GM18511 (cell line): Measurements from ENCODE around the gene HMGCR.

Experiments
- ATAC-seq: cut with Tn5 transposase; IDR thresholded peaks from one replicate; pipeline ENCODE4 v1.9.1; 2021; ENCODE audit warnings: mild to moderate bottlenecking, moderate library complexity; ENCODE audit not compliant: unreplicated experiment

HMGCR gene

GRCh38 chr5:75380099-75380498 is 43.1 kb downstream of the HMGCR start:
- ATAC-seq, result no peak

GRCh38 chr5:75381456-75381855 is 44.4 kb downstream of the HMGCR start:
- no peak for ATAC-seq

- no peak for ATAC-seq
Observed at GRCh38 chr5:75384218-75384617, 47.2 kb downstream of the HMGCR start.

- ATAC-seq, result no peak
Observed at GRCh38 chr5:75387806-75388205, 50.8 kb downstream of the HMGCR start.

DNA sequence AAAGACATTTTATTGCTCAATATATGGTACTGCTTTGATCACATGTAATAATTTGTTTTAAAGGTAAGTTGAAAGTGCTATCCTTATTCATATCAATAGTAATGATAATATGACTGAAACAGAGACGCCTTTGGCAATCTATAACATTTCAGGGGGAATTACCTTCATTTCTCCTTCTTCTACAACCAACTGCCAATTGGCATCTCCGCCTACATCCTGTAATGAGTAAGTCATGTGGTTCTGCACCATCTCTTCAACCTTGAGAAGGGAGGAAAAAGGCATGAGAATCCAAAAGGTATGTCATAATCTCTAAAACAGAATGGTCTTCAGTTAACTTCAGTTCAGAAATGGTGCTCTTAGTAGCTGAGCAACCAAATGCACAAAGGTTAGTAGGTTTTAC is 52.4 kb downstream of the HMGCR start:
- peak; percentile 52 for ATAC-seq

DNA sequence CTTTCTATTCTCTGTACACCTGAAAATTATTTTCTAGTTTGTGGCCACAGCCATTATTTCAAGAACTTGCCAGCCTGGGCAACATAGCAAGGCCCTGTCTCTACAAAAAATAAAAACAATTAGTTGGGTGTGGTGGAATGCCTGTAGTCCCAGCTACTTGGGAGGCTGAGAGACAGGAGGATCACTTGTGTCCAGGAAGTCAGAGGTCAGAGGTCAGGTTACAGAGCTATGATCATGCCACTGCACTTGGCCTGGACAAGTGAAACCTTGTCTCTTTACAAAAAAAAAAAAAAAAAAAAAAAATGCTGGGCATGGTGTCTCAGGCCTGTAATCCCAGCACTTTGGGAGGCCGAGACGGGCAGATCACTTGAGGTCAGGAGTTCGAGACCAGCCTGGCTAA is 58.3 kb downstream of the HMGCR start:
- ATAC-seq, result no peak

- no peak for ATAC-seq
Observed at GRCh38 chr5:75405296-75405695, 68.3 kb downstream of the HMGCR start.
